CD4-positive, alpha-beta T cell treated with Interleukin-4 for 4 hours (primary cell): ENCODE measurements around the gene DPYSL4.
"Not testable (repeated sequence)": the region's sequence is repeated elsewhere in the genome, so short reads cannot be mapped to it uniquely, and the experiment has no call there.

Experiments
- DNase-seq: peaks from one replicate; pipeline ENCODE4 v3.0.0-alpha.2; 2020

The DPYSL4 gene

GRCh38 chr10:132209130-132209529 lies 22.4 kb downstream of the DPYSL4 start:
- no peak for DNase-seq

- no peak for DNase-seq
Observed at GRCh38 chr10:132209978-132210530, 23.3 kb downstream of the DPYSL4 start.

- no peak for DNase-seq
Observed at GRCh38 chr10:132210766-132211165, 24.0 kb downstream of the DPYSL4 start.

- no peak for DNase-seq
Observed at GRCh38 chr10:132211246-132211645, 24.5 kb downstream of the DPYSL4 start.

GRCh38 chr10:132212816-132213215 lies 26.1 kb downstream of the DPYSL4 start:
- no peak for DNase-seq

- no peak for DNase-seq
Observed at GRCh38 chr10:132213917-132214316, 27.2 kb downstream of the DPYSL4 start.

- DNase-seq: not testable (repeated sequence)
Observed at GRCh38 chr10:132216441-132216840, 29.7 kb downstream of the DPYSL4 start.

- DNase-seq: no peak
Observed at GRCh38 chr10:132219486-132219885, 32.7 kb downstream of the DPYSL4 start.

GRCh38 chr10:132220061-132220460 lies 33.3 kb downstream of the DPYSL4 start:
- DNase-seq: no peak

- DNase-seq: not testable (repeated sequence)
Observed at GRCh38 chr10:132220996-132221395, 34.2 kb downstream of the DPYSL4 start.

GRCh38 chr10:132222726-132223125 lies 36.0 kb downstream of the DPYSL4 start:
- no peak for DNase-seq

GRCh38 chr10:132223156-132223590 lies 36.4 kb downstream of the DPYSL4 start:
- peak; percentile 56 for DNase-seq

- DNase-seq: no peak
Observed at GRCh38 chr10:132223611-132224342, 37.0 kb downstream of the DPYSL4 start.

- DNase-seq: no peak
Observed at GRCh38 chr10:132224343-132225072, 37.8 kb downstream of the DPYSL4 start.

- DNase-seq: no peak
Observed at GRCh38 chr10:132225073-132225848, 38.5 kb downstream of the DPYSL4 start.

GRCh38 chr10:132225849-132226205 lies 39.1 kb downstream of the DPYSL4 start:
- DNase-seq: no peak

- DNase-seq: no peak
Observed at GRCh38 chr10:132226586-132227405, 40.0 kb downstream of the DPYSL4 start.

- DNase-seq: no peak
Observed at GRCh38 chr10:132227851-132228390, 41.2 kb downstream of the DPYSL4 start.

GRCh38 chr10:132228616-132229015 lies 41.9 kb downstream of the DPYSL4 start:
- DNase-seq: no peak

- DNase-seq: no peak
Observed at GRCh38 chr10:132229096-132229495, 42.3 kb downstream of the DPYSL4 start.

- peak; percentile 36 for DNase-seq
Observed at GRCh38 chr10:132229834-132230556, 43.2 kb downstream of the DPYSL4 start.
